SU-DHL-6 (cell line): ENCODE data around the gene SLC38A6.

ENCODE experiments used
- H2AFZ ChIP-seq: fragments of 200-600 bp; sonication (generic); 2 replicates; pipeline ENCODE4 v1.6.1; 2014; ENCODE audit warnings: low read depth, mild to moderate bottlenecking, moderate library complexity, mixed read lengths, antibody characterized with exemption, low read length; ENCODE audit not compliant: severe bottlenecking
- H3F3A ChIP-seq: fragments of 200-600 bp; shearing (Covaris generic); 2 replicates; pipeline ENCODE4 v1.6.0; 2016; ENCODE audit warnings: antibody characterized with exemption, mild to moderate bottlenecking; ENCODE audit not compliant: insufficient read depth
- H3K27ac ChIP-seq: fragments of 200-600 bp; sonication (generic); 2 replicates; pipeline ENCODE4 v1.5.1; 2016; ENCODE audit warnings: low read depth, mild to moderate bottlenecking, low read length, moderate library complexity, mixed read lengths
- H3K27me3 ChIP-seq: fragments of 200-600 bp; sonication (generic), shearing (Covaris generic); 2 replicates; pipeline ENCODE4 v1.6.0; 2014; ENCODE audit warnings: mild to moderate bottlenecking, low read length
- H3K36me3 ChIP-seq: fragments of 200-600 bp; sonication (generic); 2 replicates; pipeline ENCODE4 v1.6.1; 2014; ENCODE audit warnings: mild to moderate bottlenecking, low read length, mixed read lengths
- H3K4me2 ChIP-seq: fragments of 300-600, 200-600 bp; shearing (Covaris generic), sonication (generic); 2 replicates; pipeline ENCODE4 v1.6.0; 2014; ENCODE audit warnings: low read length, low read depth, mild to moderate bottlenecking; ENCODE audit not compliant: poor library complexity, severe bottlenecking
- H3K4me3 ChIP-seq: fragments of 200-600 bp; sonication (generic); 2 replicates; pipeline ENCODE4 v1.5.1; 2014; ENCODE audit warnings: antibody characterized with exemption, low read length, mild to moderate bottlenecking, mixed read lengths; ENCODE audit not compliant: insufficient read depth, poor library complexity, severe bottlenecking
- H3K79me2 ChIP-seq: fragments of 200-600 bp; sonication (generic); 2 replicates; pipeline ENCODE4 v1.6.1; 2014; ENCODE audit warnings: mild to moderate bottlenecking, low read length, moderate library complexity; ENCODE audit not compliant: insufficient read depth
- H3K9ac ChIP-seq: fragments of 200-600 bp; sonication (generic); 2 replicates; pipeline ENCODE4 v1.7.0; 2014; ENCODE audit warnings: mild to moderate bottlenecking, low read length
- H3K9me2 ChIP-seq: fragments of 200-600 bp; sonication (generic); replicated peaks from 2 replicates; pipeline ENCODE4 v1.6.1; 2014; ENCODE audit warnings: low read length; ENCODE audit not compliant: insufficient read depth
- H3K9me3 ChIP-seq: fragments of 200-600 bp; sonication (generic); 2 replicates; pipeline ENCODE4 v1.6.1; 2014; ENCODE audit warnings: low read length, mixed read lengths; ENCODE audit not compliant: insufficient read depth
- H4K20me1 ChIP-seq: fragments of 200-600 bp; sonication (generic); 2 replicates; pipeline ENCODE4 v1.6.1; 2014; ENCODE audit warnings: low read depth, mild to moderate bottlenecking, antibody characterized with exemption, low read length, moderate library complexity, mixed read lengths
- CTCF ChIP-seq: fragments of 200-600 bp; sonication (generic); IDR thresholded peaks from one replicate; pipeline ENCODE4 v1.5.1; 2017; ENCODE audit warnings: antibody characterized with exemption, mild to moderate bottlenecking, low read length, moderate library complexity; ENCODE audit not compliant: insufficient read depth, poor library complexity, severe bottlenecking
- EZH2phosphoT487 ChIP-seq: fragments of 200-600 bp; sonication (generic), shearing (Covaris generic); conservative IDR thresholded peaks from 2 replicates; pipeline ENCODE4 v1.6.1; 2018; ENCODE audit warnings: mild to moderate bottlenecking, antibody characterized with exemption, low read length, moderate library complexity, mixed read lengths

Gene SLC38A6

GRCh38 chr14:60973070-60973469 lies 8.0 kb upstream of the SLC38A6 start:
- Histone ChIP-seq H3K27me3 (no peaks in the 10 kb centered on the region), H3F3A (no peaks in the 10 kb centered on the region; the same call in 1 of the 2 replicates), H3K9me3 (no peaks in the 10 kb centered on the region), H2AFZ (no peak overlapping the region), H3K4me2 (no peak overlapping the region), H3K4me3 (no peak overlapping the region), H3K79me2 (no peaks in the 10 kb centered on the region; the same call in 1 of the 2 replicates), H3K9ac (no peak overlapping the region), H4K20me1 (no peaks in the 10 kb centered on the region), H3K27ac (no peak overlapping the region), H3K9me2 (no peaks in the 10 kb centered on the region), H3K36me3 (peaks cover 13% of the 10 kb centered on the region; the same call in 1 of the 2 replicates)
- TF ChIP-seq EZH2phosphoT487 = no peak
- no peak for TF ChIP-seq CTCF

GRCh38 chr14:60974090-60974651 lies 6.9 kb upstream of the SLC38A6 start:
- H3K4me2 ChIP-seq = no peak overlapping the region
- H3K27ac ChIP-seq = no peak overlapping the region
- no peaks in the 10 kb centered on the region for H4K20me1 ChIP-seq
- H3F3A ChIP-seq = peaks cover 4% of the 10 kb centered on the region; the same call in 1 of the 2 replicates
- H3K9me2 ChIP-seq = no peaks in the 10 kb centered on the region
- H3K79me2 ChIP-seq = peaks cover 5% of the 10 kb centered on the region; the same call in 1 of the 2 replicates
- H3K27me3 ChIP-seq = no peaks in the 10 kb centered on the region
- no peak overlapping the region for H3K4me3 ChIP-seq
- no peaks in the 10 kb centered on the region for H3K9me3 ChIP-seq
- no peak overlapping the region for H2AFZ ChIP-seq
- peaks cover 13% of the 10 kb centered on the region; the same call in 1 of the 2 replicates for H3K36me3 ChIP-seq
- H3K9ac ChIP-seq = no peak overlapping the region
- TF ChIP-seq CTCF (no peak), EZH2phosphoT487 (no peak)

GRCh38 chr14:60975551-60975950 lies 5.5 kb upstream of the SLC38A6 start:
- H2AFZ ChIP-seq = no peak overlapping the region
- H3K4me3 ChIP-seq = no peak overlapping the region
- H4K20me1 ChIP-seq = no peaks in the 10 kb centered on the region
- H3K9me2 ChIP-seq = no peaks in the 10 kb centered on the region
- no peak overlapping the region for H3K9ac ChIP-seq
- no peak overlapping the region for H3K27ac ChIP-seq
- no peak overlapping the region for H3K4me2 ChIP-seq
- H3K9me3 ChIP-seq = no peaks in the 10 kb centered on the region
- H3K36me3 ChIP-seq = peaks cover 13% of the 10 kb centered on the region; the same call in 1 of the 2 replicates
- no peaks in the 10 kb centered on the region for H3K27me3 ChIP-seq
- peaks cover 17% of the 10 kb centered on the region for H3K79me2 ChIP-seq
- peaks cover 14% of the 10 kb centered on the region; the same call in 1 of the 2 replicates for H3F3A ChIP-seq
- TF ChIP-seq CTCF = no peak
- no peak for TF ChIP-seq EZH2phosphoT487
